ENCODE results near the gene CTNNA3.

- TF ChIP-seq, protein P1, sequence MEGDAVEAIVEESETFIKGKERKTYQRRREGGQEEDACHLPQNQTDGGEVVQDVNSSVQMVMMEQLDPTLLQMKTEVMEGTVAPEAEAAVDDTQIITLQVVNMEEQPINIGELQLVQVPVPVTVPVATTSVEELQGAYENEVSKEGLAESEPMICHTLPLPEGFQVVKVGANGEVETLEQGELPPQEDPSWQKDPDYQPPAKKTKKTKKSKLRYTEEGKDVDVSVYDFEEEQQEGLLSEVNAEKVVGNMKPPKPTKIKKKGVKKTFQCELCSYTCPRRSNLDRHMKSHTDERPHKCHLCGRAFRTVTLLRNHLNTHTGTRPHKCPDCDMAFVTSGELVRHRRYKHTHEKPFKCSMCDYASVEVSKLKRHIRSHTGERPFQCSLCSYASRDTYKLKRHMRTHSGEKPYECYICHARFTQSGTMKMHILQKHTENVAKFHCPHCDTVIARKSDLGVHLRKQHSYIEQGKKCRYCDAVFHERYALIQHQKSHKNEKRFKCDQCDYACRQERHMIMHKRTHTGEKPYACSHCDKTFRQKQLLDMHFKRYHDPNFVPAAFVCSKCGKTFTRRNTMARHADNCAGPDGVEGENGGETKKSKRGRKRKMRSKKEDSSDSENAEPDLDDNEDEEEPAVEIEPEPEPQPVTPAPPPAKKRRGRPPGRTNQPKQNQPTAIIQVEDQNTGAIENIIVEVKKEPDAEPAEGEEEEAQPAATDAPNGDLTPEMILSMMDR (IDR thresholded peaks at IDR 0.05): no peak
- TF ChIP-seq POLR2A (IDR thresholded peaks at IDR 0.05): no peak
Measured at GRCh38 chr10:67609996-67610793, 85.8 kb downstream of the CTNNA3 start.
